Calu3 (cell line): ENCODE data around the gene TMCO1. TPM values are rescaled to one million over a fixed set of nuclear protein-coding genes. Genes with fewer than 3 reads are reported as not detected.
"Not testable (repeated sequence)": the region's sequence is repeated elsewhere in the genome, so short reads cannot be mapped to it uniquely, and the experiment has no call there.

Experiments used
- BruUV-seq: library from RNA; stranded (reverse); fragments of 400-500 nt; replicated peaks from 2 replicates; lab custom pipeline; 2021; lab: Mats Ljungman, UMichigan
- CTCF ChIA-PET: fragments of 300-600 bp; sonication (Branson Sonifier 250); formaldehyde crosslinking; loops from one replicate; lab custom pipeline; 2022; ENCODE audit warnings: antibody characterized with exemption; lab: Charles Lee
- DNase-seq: peaks from one replicate; pipeline ENCODE4 v3.0.0; 2022
- H3K27ac Mint-ChIP-seq: one replicate; pipeline ENCODE4 v1.8.0; 2022; ENCODE audit warnings: mixed read lengths; ENCODE audit not compliant: unreplicated experiment
- H3K27me3 Mint-ChIP-seq: one replicate; pipeline ENCODE4 v1.8.0; 2022; ENCODE audit warnings: mixed read lengths; ENCODE audit not compliant: unreplicated experiment
- H3K36me3 Mint-ChIP-seq: one replicate; pipeline ENCODE4 v1.8.0; 2022; ENCODE audit warnings: mild to moderate bottlenecking, moderate library complexity, mixed read lengths; ENCODE audit not compliant: insufficient read depth, unreplicated experiment
- H3K4me1 Mint-ChIP-seq: one replicate; pipeline ENCODE4 v1.8.0; 2022; ENCODE audit warnings: mild to moderate bottlenecking, low read depth, mixed read lengths; ENCODE audit not compliant: unreplicated experiment
- H3K4me3 Mint-ChIP-seq: one replicate; pipeline ENCODE4 v1.8.0; 2022; ENCODE audit warnings: mild to moderate bottlenecking, low read depth, moderate library complexity, mixed read lengths; ENCODE audit not compliant: unreplicated experiment
- H3K9me3 Mint-ChIP-seq: one replicate; pipeline ENCODE4 v1.8.0; 2022; ENCODE audit warnings: low read depth, mixed read lengths; ENCODE audit not compliant: unreplicated experiment
- intact Hi-C: fragments of 100-400 bp; cut with micrococcal nuclease; formaldehyde crosslinking; loops from one replicate; pipeline ENCODE4 v1.10.0; 2022; ENCODE audit not compliant: unreplicated experiment
- total RNA-seq: library from RNA; stranded (reverse); gene quantifications from 2 replicates; pipeline ENCODE4 v1.2.3, GENCODE V29; 2022
- TF ChIP-seq, protein P1 (sequence below): fragments of 200-600 bp; IDR thresholded peaks from one replicate; pipeline ENCODE4 v1.8.0; 2022; ENCODE audit warnings: antibody characterized with exemption; ENCODE audit not compliant: unreplicated experiment

The TMCO1 gene
- total RNA-seq, 1 experiment from 2014 or later: 157 TPM

GRCh38 chr1:165807613-165808012 lies 38.9 kb upstream of the TMCO1 start:
- no peaks in the 10 kb centered on the region for H3K27me3 Mint-ChIP-seq
- H3K9me3 Mint-ChIP-seq: peaks cover 2% of the 10 kb centered on the region
- TF ChIP-seq, protein P1, sequence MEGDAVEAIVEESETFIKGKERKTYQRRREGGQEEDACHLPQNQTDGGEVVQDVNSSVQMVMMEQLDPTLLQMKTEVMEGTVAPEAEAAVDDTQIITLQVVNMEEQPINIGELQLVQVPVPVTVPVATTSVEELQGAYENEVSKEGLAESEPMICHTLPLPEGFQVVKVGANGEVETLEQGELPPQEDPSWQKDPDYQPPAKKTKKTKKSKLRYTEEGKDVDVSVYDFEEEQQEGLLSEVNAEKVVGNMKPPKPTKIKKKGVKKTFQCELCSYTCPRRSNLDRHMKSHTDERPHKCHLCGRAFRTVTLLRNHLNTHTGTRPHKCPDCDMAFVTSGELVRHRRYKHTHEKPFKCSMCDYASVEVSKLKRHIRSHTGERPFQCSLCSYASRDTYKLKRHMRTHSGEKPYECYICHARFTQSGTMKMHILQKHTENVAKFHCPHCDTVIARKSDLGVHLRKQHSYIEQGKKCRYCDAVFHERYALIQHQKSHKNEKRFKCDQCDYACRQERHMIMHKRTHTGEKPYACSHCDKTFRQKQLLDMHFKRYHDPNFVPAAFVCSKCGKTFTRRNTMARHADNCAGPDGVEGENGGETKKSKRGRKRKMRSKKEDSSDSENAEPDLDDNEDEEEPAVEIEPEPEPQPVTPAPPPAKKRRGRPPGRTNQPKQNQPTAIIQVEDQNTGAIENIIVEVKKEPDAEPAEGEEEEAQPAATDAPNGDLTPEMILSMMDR: no peak
- CTCF ChIA-PET: no interaction called here
- no peaks in the 10 kb centered on the region for H3K4me1 Mint-ChIP-seq
- no TSS peak for BruUV-seq
- DNase-seq: no peak
- H3K36me3 Mint-ChIP-seq: no peaks in the 10 kb centered on the region
- intact Hi-C loops: no loop called here
- H3K4me3 Mint-ChIP-seq: no peak overlapping the region
- H3K27ac Mint-ChIP-seq: no peak overlapping the region

DNA sequence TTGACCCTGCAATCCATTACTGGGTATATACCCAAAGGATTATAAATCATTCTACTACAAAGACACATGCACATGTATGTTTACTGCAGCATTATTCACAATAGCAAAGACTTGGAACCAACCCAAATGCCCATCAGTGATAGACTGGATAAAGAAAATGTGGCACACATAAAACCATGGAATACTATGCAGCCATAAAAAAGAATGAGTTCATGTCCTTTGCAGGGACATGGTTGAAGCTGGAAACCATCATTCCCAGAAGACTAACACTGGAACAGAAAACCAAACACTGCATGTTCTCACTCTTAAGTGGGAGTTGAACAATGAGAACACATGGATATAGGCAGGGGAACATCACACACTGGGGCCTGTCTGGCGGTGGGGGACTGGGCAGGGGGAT lies 35.8 kb upstream of the TMCO1 start:
- H3K9me3 Mint-ChIP-seq, H3K4me1 Mint-ChIP-seq, H3K27me3 Mint-ChIP-seq, H3K27ac Mint-ChIP-seq, H3K36me3 Mint-ChIP-seq, BruUV-seq, H3K4me3 Mint-ChIP-seq, DNase-seq, intact Hi-C loops, CTCF ChIA-PET: not testable (repeated sequence)

- Mint-ChIP-seq H3K27me3 (no peaks in the 10 kb centered on the region), H3K9me3 (peaks cover 8% of the 10 kb centered on the region), H3K36me3 (peaks cover 5% of the 10 kb centered on the region), H3K27ac (no peak overlapping the region), H3K4me3 (no peak overlapping the region), H3K4me1 (no peaks in the 10 kb centered on the region)
- no TSS peak for BruUV-seq
- CTCF ChIA-PET: interaction anchor here (0.6 kb wide), 1 partner anchor 367 kb away, joined by 3 read pairs; the partner anchor contains the start of gene FAM78B
- no peak for DNase-seq
- intact Hi-C loops: no loop called here
- TF ChIP-seq, protein P1: no peak
These were observed 30.7 kb upstream of the TMCO1 start for GRCh38 chr1:165799387-165799786.

DNA sequence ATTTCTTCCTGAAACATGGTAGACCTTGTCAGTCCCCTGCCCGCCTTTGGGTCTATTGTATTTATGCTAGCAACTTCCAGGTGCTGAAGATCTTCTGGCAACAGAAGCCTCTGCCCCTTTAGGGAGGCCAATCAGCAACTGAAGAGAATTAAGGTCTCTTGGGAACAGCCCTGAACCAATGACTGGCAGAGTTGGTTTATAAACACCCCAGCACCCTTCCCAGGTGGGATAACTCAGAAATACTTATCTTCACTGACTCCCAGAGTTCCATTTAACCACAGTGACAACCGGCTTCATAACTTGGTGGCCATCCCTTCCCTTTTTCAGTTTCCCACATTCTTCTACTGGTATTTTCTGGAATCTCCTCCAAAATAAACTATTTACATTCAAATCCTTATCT lies 27.2 kb upstream of the TMCO1 start:
- H3K9me3 Mint-ChIP-seq: peaks cover 6% of the 10 kb centered on the region
- intact Hi-C loops: no loop called here
- H3K4me1 Mint-ChIP-seq: no peaks in the 10 kb centered on the region
- TF ChIP-seq, protein P1: no peak
- CTCF ChIA-PET: no interaction called here
- DNase-seq: no peak
- BruUV-seq: no TSS peak
- peaks cover 5% of the 10 kb centered on the region for H3K36me3 Mint-ChIP-seq
- no peaks in the 10 kb centered on the region for H3K27me3 Mint-ChIP-seq
- H3K4me3 Mint-ChIP-seq: no peak overlapping the region
- H3K27ac Mint-ChIP-seq: no peak overlapping the region

DNA sequence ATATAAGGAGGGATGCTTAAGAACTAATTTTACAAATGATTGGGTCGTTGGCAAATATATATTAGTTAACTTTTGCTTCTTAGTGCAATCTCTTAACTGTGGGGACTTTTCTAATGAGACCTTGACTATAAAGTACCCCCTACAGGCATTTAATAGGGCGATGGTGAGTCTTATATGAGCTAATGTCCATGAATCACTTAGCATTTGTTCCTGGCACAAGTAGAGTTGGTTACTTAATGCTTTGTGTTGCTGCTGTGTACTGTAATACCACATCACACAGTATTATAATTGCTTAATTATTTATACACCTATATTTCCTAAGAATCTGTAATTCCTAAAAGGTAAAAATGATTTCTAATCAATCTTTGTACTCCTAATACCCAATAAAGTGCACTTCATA lies 25.3 kb upstream of the TMCO1 start:
- H3K9me3 Mint-ChIP-seq: no peaks in the 10 kb centered on the region
- no peak overlapping the region for H3K27ac Mint-ChIP-seq
- H3K4me1 Mint-ChIP-seq: no peaks in the 10 kb centered on the region
- intact Hi-C loops: no loop called here
- TF ChIP-seq, protein P1: no peak
- H3K27me3 Mint-ChIP-seq: no peaks in the 10 kb centered on the region
- BruUV-seq: no TSS peak
- CTCF ChIA-PET: interaction anchor here (0.6 kb wide), 1 partner anchor 108 kb away, joined by 7 read pairs; no protein-coding TSS in a partner anchor
- H3K4me3 Mint-ChIP-seq: no peak overlapping the region
- DNase-seq: no peak
- H3K36me3 Mint-ChIP-seq: peaks cover 5% of the 10 kb centered on the region
